ENCODE measurements around the gene MMP23B. TPM values are rescaled to one million over a fixed set of nuclear protein-coding genes. Genes with fewer than 3 reads are reported as not detected.

The MMP23B gene
- total RNA-seq, 3 donors from 2014 or later: 7.2 to 8.7 (median 7.4) TPM

GRCh38 chr1:1623181-1623630, 8.8 kb upstream of the MMP23B start:
- Histone ChIP-seq H3K4me3 (no peak overlapping the region), H3K9me3 (no peaks in the 10 kb centered on the region), H3K4me1 (ENCODE audit: low read depth) (peaks cover 10% of the 10 kb centered on the region), H3K36me3 (ENCODE audit: low read depth) (no peaks in the 10 kb centered on the region)
- no peak for TF ChIP-seq CTCF (IDR thresholded peaks at IDR 0.05)
- DNase-seq (peak in 1 of 3 donors; percentile 47), ATAC-seq (no peak)
- intact Hi-C loops (cut with DNase I, micrococcal nuclease): no loop called here

- Histone ChIP-seq H3K4me1 (ENCODE audit: low read depth) (peaks cover 10% of the 10 kb centered on the region), H3K4me3 (no peak overlapping the region), H3K9me3 (no peaks in the 10 kb centered on the region), H3K36me3 (ENCODE audit: low read depth) (no peaks in the 10 kb centered on the region)
- intact Hi-C loops (cut with DNase I, micrococcal nuclease): no loop called here
- DNase-seq (peak in 1 of 3 donors; percentile 62), ATAC-seq (no peak)
- TF ChIP-seq CTCF (IDR thresholded peaks at IDR 0.05): no peak
These were observed 8.1 kb upstream of the MMP23B start for GRCh38 chr1:1623631-1624442.

- Histone ChIP-seq H3K4me3 (no peak overlapping the region), H3K9me3 (no peaks in the 10 kb centered on the region), H3K4me1 (ENCODE audit: low read depth) (peaks cover 10% of the 10 kb centered on the region), H3K36me3 (ENCODE audit: low read depth) (no peaks in the 10 kb centered on the region)
- DNase-seq (peak in 1 of 3 donors; percentile 55), ATAC-seq (no peak)
- intact Hi-C loops (cut with DNase I, micrococcal nuclease): no loop called here
- TF ChIP-seq CTCF (IDR thresholded peaks at IDR 0.05): no peak
These were observed 7.2 kb upstream of the MMP23B start for GRCh38 chr1:1624443-1625403.

- no peak overlapping the region for H3K4me3 ChIP-seq
- peaks cover 10% of the 10 kb centered on the region for H3K4me1 ChIP-seq (ENCODE audit: low read depth)
- no peaks in the 10 kb centered on the region for H3K36me3 ChIP-seq (ENCODE audit: low read depth)
- no peaks in the 10 kb centered on the region for H3K9me3 ChIP-seq
- peak in 1 of 3 donors; percentile 57 for DNase-seq
- intact Hi-C loops (cut with DNase I, micrococcal nuclease): no loop called here
- ATAC-seq: no peak
- TF ChIP-seq CTCF (IDR thresholded peaks at IDR 0.05): no peak
These were observed 6.6 kb upstream of the MMP23B start for GRCh38 chr1:1625404-1625775.

- Histone ChIP-seq H3K4me1 (ENCODE audit: low read depth) (peaks cover 10% of the 10 kb centered on the region), H3K4me3 (no peak overlapping the region), H3K9me3 (no peaks in the 10 kb centered on the region), H3K36me3 (ENCODE audit: low read depth) (no peaks in the 10 kb centered on the region)
- no peak for TF ChIP-seq CTCF (IDR thresholded peaks at IDR 0.05)
- intact Hi-C loops (cut with DNase I, micrococcal nuclease): no loop called here
- ATAC-seq: no peak
- DNase-seq: peak in 1 of 3 donors; percentile 43
These were observed 6.2 kb upstream of the MMP23B start for GRCh38 chr1:1625824-1626206.
